GM12874 (cell line): ENCODE results near the gene OR2T11.
"Not testable (repeated sequence)": the region's sequence is repeated elsewhere in the genome, so short reads cannot be mapped to it uniquely, and the experiment has no call there.

Experiments used
- TF ChIP-seq, protein P1 (sequence below): IDR thresholded peaks from 2 replicates; pipeline ENCODE4 v1.5.1; 2011; ENCODE audit warnings: low read depth, mild to moderate bottlenecking, control low read depth, low read length, moderate library complexity; ENCODE audit not compliant: insufficient read depth

OR2T11 gene, protein sequence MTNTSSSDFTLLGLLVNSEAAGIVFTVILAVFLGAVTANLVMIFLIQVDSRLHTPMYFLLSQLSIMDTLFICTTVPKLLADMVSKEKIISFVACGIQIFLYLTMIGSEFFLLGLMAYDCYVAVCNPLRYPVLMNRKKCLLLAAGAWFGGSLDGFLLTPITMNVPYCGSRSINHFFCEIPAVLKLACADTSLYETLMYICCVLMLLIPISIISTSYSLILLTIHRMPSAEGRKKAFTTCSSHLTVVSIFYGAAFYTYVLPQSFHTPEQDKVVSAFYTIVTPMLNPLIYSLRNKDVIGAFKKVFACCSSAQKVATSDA

DNA sequence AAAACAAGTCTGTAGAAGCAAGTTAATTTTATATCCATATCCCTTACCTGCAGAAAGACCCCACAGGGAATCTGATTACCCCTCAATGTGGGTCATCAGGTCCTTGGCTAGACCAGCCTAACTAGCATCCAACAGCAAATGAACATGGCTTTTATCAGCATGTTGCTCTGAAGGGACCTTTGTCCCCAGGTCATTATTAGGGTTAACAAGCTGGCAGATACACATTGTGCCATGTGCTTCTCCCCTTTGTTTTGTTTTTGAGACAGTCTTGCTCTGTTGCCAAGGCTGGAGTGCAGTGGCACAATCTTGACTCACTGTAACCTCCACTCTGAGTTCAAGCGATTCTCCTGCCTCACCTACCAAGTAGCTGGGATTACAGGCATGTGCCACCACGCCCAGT, at the start of gene OR2T11:
OR2T11 (minus strand) TSS at position 101 of the 400 bp plus-strand sequence. CDS start 7,963 bp downstream, outside the sequence.
- TF ChIP-seq, protein P1, sequence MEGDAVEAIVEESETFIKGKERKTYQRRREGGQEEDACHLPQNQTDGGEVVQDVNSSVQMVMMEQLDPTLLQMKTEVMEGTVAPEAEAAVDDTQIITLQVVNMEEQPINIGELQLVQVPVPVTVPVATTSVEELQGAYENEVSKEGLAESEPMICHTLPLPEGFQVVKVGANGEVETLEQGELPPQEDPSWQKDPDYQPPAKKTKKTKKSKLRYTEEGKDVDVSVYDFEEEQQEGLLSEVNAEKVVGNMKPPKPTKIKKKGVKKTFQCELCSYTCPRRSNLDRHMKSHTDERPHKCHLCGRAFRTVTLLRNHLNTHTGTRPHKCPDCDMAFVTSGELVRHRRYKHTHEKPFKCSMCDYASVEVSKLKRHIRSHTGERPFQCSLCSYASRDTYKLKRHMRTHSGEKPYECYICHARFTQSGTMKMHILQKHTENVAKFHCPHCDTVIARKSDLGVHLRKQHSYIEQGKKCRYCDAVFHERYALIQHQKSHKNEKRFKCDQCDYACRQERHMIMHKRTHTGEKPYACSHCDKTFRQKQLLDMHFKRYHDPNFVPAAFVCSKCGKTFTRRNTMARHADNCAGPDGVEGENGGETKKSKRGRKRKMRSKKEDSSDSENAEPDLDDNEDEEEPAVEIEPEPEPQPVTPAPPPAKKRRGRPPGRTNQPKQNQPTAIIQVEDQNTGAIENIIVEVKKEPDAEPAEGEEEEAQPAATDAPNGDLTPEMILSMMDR: not testable (repeated sequence)

DNA sequence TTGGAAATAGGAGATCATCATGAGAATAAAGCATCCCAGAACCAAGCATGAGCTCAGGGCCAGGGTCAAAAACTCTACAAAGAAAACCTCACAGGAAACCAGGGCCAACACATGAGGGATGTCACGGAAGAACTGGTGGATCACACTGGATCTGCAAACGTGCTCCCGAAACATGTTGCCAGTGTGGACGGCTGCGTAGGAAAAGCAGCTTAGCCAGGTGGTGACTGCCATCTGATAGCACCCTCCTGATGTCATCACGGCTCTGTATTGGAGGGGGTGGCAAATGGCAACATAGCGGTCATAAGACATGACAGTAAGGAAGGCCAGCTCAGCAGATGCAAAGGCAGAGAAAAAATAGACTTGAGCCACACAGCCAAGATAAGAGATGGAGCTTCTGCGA, 46.8 kb upstream of the OR2T11 start:
- TF ChIP-seq, protein P1: no peak

- TF ChIP-seq, protein P1: no peak
Observed at GRCh38 chr1:248670003-248670402, 35.1 kb upstream of the OR2T11 start.

DNA sequence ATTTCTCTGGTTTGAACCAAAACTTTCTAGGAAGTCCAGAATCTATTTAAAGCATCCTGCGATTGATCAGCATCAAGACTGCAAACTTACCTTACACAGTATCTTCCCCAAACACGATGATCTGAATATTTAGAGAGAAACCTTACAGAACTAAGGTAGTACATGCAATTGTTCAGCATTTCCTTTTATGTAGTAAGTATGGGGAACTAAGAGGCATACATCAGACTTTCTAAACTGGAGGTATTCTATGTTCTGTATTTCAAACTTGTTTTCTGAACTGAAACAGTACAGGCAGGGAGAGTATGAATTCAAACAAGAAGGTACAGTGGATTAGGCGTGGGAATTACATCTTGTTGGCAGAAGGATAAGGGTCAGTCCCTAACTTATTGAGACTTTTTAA, 20.5 kb upstream of the OR2T11 start, which contains the start of gene OR2T27:
OR2T27 (minus strand) TSS at position 175 of the 400 bp plus-strand sequence. CDS start 4,644 bp downstream, outside the sequence.
- TF ChIP-seq, protein P1: not testable (repeated sequence)

- TF ChIP-seq, protein P1: not testable (repeated sequence)
Observed at GRCh38 chr1:248645178-248645577, 10.3 kb upstream of the OR2T11 start, which contains the start of gene OR2T35. OR2T35 (minus strand) TSS chr1:248645278; CDS start chr1:248639258, 6,020 bp downstream.

DNA sequence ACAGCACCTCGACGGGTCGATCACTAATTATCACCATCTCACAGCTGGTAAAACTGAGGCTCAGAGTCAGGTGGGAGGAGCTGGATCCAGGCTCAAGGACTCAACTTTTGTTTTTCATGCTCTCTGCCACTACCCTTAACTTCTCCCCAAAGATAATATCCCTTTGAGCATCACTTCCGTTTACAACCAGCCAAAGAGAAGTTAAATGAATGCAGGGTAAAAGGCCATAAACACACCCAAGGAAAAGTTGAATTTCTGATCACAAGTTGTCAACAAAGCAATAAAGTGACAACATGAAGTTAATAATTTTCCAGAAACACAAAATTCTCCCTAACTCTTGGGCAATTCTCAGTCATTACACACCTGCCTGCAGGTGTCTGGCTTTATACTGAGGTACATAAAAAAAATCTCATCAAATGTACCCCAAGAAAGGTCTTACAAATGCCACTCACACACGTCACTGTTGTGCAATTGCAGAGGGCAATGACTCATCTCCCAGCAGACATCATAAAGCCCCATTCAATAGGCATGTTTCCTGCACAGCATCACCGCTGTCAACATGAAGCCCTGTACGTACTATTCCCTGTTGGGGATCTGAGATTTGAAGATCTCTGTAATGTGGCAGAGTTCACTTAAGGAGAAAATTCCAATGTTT, 3.4 kb downstream of the OR2T11 start:
- TF ChIP-seq, protein P1: no peak

- TF ChIP-seq, protein P1: no peak
Observed at GRCh38 chr1:248630551-248630950, 4.3 kb downstream of the OR2T11 start.
